Stimulated activated CD8-positive, alpha-beta memory T cell treated with anti-CD3 and anti-CD28 coated beads, Interleukin-15, amount 100 ng/mL, for 48 hours (primary cell): ENCODE data around the gene GFOD2.

Source experiments
- DNase-seq, 2 donors: peaks; one replicate each; pipeline ENCODE4 v3.0.0-alpha.2; 2020; ENCODE audit warnings: low read depth in 2 of 2

The GFOD2 gene

DNA sequence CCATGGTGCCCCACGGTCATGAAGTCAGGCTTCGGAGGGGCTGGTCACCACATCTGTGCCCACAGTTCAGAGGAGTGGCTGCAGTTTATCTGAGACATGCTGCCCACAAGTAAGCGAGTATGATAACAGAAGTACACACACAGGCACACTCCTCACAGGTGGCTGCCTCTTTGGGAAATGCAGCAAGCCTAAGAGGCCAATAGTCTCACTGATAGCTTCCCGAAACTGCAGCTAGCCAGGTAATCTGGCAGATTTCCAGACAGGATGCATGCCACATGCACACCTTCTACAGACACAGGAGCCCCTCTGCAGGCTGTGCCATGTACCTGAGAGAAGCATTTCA, 12.6 kb upstream of the GFOD2 start:
- no peak for DNase-seq

DNA sequence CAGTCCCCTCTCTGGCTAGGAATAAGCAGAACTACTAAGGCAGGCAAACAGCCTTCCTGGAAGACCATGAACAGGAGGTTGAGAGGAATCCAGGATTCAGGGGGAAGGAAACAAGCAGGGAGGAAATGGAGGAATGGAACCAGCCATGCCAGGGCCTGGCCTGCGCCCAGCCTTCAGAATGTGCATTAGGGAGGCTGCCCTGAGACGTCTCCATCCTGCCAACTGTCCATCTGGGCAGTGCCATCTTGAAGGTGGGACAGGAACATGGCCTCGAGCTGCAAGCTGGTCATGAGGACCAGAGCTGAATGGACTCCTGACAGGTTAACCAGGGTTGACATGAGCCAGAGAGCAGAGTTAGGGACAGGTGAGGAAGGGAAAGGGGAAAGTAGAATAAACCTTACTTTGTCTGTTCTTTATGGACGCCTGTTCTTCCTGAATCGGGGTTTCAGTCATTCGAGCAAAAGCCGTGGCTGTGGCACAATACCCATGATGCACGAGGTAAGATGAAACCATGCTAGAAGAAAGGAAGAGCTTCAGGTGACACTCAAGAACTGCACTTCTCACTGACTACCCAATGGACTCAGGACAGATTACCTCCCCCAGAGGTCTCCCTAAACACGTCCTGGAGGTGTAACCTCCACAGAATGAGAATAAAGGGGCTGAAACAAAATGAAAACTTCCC, 12.1 kb upstream of the GFOD2 start:
- no peak for DNase-seq

DNA sequence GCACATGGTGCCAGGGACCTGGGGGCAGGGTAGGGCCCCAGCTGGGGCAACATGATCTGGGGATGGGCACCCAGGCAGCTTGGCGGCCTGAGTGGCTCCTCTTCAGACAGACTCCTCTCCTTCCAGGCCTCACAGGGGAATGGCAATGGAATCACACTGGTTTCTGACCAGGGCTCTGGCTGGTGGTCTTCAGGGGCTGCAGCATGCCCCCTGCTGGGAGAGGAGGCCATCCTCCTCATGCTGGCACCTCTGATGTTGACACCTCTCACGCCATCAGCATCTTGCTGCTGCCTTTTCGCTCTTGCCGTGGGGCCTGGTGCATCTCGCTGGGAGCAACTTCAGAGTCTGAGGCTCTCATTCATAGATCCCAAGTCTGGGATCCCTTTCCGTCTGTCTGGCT, 11.2 kb upstream of the GFOD2 start:
- no peak for DNase-seq

GRCh38 chr16:67729636-67730248, 10.6 kb upstream of the GFOD2 start:
- no peak for DNase-seq

DNA sequence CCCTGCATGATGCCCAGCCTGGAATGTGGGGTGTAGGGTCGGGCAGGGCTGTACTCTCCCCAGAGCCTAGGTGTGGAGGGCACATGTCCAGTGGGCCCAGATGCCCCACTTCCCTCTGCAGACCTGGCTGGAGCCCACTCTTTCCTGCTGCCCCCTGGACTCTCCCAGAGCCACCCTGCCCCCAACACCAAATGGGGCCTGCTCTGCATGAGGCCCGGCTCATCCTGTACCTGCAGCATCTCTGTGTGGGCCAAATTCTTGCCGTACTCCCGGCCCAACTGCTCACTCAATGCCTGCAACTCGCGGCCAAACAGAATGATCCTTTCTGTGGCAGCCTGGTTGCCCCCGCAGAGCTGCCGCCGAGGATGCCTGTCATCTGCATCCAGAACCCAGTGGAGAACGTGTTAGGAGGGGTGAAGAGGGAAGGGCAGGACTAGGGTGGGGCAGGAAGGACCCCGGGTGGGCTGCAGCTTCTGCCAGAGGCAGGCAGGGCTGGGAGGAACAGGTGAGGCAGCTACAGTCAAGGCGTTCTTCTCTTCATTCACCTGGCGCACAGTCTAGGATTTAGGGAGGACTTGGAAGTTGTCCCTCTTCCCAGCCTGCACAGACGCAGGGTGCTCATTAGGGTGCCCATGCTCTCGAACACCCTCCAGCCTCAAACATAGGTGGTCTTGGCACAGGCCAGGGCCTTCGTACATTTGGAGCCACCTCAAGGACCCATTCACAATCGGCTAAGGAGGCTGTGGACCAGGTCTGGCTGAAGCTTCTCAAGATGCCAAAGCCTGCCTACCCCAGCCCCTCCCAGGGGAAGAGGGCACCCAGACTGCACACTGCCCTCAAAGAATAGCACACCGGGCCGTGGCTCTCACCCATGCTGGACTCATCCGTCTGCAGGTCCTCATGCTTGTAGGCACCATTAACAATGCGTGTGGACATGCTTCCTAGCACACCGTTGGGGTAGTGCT, 8.7 kb upstream of the GFOD2 start:
- DNase-seq: no peak

- no peak for DNase-seq
These were observed 7.3 kb upstream of the GFOD2 start for GRCh38 chr16:67726106-67727034.

DNA sequence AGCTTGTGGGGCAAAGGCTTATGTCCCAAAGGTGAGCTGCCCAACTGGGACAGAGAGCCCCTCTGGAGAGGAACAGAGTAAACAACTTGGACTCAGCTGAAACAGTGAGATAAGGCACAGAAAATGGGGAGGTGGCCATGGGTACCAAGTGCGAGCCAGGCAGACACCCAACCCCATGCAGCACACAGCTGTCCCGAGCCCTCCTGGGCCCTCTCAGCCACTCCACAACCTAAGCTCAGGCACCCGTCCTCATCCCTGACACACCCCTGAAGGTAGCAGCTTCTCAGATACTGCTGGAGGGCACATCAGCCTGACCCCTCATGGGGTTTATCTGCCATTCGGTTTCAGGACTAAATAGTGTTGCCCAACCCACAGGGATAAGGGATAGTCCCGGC, 4.8 kb upstream of the GFOD2 start:
- DNase-seq: no peak

DNA sequence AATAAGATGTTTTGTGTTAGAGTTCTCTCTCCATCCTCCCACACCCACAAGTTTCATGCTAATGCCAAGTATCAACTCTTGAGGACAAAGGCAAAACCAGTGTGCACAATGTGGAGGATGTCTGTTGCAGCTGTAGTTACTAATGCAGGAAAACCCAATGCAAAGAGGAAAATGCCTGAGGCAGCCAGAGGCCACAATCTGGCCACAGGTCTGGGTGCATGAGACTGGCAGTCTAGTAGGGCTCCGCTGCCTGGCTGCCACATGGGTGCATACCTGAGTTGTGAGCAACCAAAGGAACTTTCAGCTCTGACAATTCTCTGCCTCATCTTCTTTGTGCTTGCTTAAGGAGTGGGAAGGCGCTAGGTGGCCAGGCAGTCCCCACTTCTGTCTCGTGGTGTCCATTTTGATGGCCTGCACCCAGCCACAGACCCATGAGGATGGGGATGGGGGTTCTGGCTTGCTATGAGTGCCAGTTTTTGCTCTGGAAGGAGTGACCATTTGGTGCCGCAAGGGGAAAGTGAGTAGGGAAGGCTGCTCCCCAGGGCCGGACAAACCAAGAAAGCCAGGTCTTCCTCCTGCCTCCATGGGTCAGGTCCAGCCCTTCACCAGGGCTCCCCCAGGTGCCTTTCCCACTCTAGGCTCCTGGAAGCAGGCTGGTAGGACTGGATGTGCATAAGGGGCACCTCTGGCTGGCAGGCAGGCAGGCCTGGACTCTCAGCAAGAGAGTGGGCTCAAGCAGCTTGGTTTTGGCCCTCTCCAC, 4.2 kb upstream of the GFOD2 start:
- no peak for DNase-seq

- DNase-seq: no peak
These were observed 1.1 kb upstream of the GFOD2 start for GRCh38 chr16:67720236-67720635.

DNA sequence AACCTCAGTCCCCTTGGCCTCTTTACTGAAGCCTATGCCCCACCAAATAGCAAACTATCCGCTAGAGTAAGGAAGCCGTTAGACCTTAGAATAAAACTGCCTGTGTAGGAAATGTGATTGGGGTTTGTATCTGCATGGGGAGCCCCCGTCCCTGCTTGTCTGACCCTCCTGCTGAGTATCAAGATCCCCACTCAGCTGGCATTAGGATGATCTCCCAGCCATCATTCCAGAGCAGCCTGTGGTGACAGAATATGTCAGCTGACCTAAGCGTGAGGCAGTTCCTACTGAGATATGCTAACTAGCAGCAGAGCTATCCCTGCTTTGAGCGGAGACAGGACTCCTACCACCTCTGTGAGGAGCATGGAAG, 645 bp upstream of the GFOD2 start:
- no peak for DNase-seq

GRCh38 chr16:67718668-67719047, 458 bp downstream of the GFOD2 start:
- no peak for DNase-seq

DNA sequence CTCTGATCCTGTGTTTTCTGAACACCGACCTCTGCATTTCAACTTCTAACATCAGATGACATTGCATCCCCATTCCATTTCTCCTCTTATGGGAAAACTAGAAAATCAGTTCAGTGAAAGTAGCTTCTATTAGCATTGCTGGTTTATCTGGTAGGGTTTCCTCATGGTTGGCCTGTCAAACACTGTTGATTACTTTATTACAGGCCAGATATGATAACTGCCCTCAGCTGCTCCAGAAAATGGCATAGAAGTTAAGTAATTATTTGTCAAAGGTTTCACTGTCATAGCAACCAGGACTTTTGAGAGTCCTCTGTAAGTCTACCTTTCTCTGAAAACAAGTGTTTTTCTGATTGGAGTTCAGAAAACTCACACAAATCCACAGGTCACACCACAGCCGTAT, 3.0 kb downstream of the GFOD2 start:
- DNase-seq: no peak

DNA sequence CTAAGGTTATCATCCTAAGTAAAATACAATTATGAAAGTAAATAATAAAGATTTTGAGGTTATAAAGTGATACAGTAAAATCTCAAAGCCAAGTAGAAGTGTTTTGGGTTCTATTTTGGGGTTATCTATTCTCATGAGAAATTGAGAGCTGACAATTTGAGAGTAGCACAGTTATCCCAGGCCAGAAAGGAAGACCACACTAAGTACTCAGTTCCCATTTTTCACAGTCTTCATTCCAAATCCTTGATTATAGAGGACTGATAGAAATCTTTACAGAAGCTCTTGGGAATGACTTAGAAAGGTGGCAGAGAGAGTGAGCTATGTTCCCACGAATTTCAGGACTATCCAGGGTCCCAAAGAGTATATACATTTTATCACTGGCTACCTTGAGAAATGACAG, 4.6 kb downstream of the GFOD2 start:
- no peak for DNase-seq

- DNase-seq: no peak
These were observed 5.4 kb downstream of the GFOD2 start for GRCh38 chr16:67713647-67714273.

GRCh38 chr16:67710607-67711006, 8.5 kb downstream of the GFOD2 start:
- no peak for DNase-seq

DNA sequence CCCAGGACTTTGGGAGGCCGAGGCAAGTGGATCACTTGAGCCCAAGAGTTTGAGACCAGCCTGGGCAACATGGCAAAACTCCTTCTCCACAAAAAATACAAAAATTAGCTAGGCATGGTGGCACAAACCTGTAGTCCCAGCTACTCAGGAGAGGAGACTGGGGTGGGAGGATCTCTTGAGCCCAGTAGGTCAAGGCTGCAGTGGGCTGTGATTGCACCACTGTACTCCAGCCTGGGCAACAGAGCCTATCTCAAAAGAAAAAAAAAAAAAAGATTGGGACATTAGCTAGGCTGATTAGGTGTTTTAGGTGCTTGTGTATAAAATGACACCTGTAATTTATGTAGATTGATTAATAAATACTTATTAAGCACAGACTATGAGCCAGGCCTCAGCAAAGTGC, 10.1 kb downstream of the GFOD2 start:
- DNase-seq: no peak

DNA sequence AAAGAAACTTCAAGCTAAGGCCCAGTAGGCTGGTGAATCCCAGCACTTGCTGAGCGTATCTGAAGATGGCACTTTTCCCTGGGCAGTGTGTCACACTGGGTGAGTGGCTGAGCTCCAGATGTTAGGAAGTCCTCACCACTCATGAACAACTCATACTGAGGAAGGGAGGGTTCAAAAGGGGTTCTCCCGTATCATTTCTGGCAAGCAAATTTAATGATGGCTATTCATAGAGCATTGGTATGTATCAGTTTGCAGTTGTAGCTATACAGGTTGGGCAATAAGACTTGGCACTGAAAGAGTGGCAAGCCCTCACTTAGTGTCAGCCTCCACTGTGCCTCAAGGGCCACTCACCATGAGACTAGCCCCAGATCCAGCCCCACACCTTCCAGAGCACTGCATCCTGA, 10.7 kb downstream of the GFOD2 start:
- no peak for DNase-seq

DNA sequence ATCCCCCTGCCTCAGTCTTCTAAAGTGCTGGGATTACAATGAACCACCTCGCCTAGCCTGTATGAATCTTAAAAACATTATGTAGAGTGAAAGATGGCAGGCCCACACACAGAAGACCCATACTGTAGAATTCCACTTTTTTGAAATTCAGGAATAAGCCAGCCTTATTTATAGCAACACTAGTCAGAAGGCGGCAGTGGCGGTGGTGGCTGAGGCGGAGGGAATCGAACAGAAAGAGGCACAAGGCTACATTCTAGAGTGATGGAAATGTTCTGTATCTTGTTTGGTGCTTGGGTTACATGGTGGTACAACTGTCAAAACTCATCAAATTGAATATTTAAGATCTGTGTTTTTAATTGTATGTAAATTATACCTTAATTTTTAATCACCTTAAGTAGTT, 11.3 kb downstream of the GFOD2 start:
- DNase-seq: no peak

- no peak for DNase-seq
These were observed 11.9 kb downstream of the GFOD2 start for GRCh38 chr16:67707210-67707609.

- no peak for DNase-seq
These were observed 15.0 kb downstream of the GFOD2 start for GRCh38 chr16:67704110-67704509.

GRCh38 chr16:67703626-67704025, 15.5 kb downstream of the GFOD2 start:
- no peak for DNase-seq
